Right lobe of liver (tissue), 4 donors: ENCODE data around the gene ELF3.

Source experiments
- CTCF ChIP-seq, 4 donors: fragments of 200-600 bp in 3 of 4; fragments of 450-650 bp in 1 of 4; IDR thresholded peaks; one replicate each; pipeline versions ENCODE4 v1.5.1 to v1.8.0; 2016 to 2022; ENCODE audit warnings: antibody characterized with exemption in 4 of 4, mild to moderate bottlenecking in 2 of 4
- POLR2A ChIP-seq: fragments of 450-650 bp; IDR thresholded peaks from one replicate; pipeline ENCODE4 v1.6.1; 2017; ENCODE audit warnings: antibody characterized with exemption, mild to moderate bottlenecking
- donor health status: DM: no; HTN: no; CAD: no.
- donor health status: DM: no; HTN: no; CAD: no.
- donor health status: DM: no; HTN: yes; CAD: no.

GRCh38 chr1:202049129-202049528 is 38.7 kb downstream of the ELF3 start:
- no peak for TF ChIP-seq CTCF (IDR thresholded peaks at IDR 0.05)
- no peak for TF ChIP-seq POLR2A
